A172 (cell line): ENCODE data around the gene DNAJC10. TPM values are rescaled to one million over a fixed set of nuclear protein-coding genes. Genes with fewer than 3 reads are reported as not detected.
A peak's percentile ranks its signal among the peaks of the same experiment; 100 is the strongest.

Experiments
- DNase-seq: peaks from one replicate; pipeline ENCODE4 v3.0.0-alpha.2; 2015; ENCODE audit warnings: low spot score
- total RNA-seq: library from RNA; depleted of rRNA; stranded (reverse); fragments of >200 nt; shearing (Covaris generic); gene quantifications from 2 replicates; pipeline ENCODE4 v1.2.3, GENCODE V29; 2014

Gene DNAJC10
- total RNA-seq, 1 experiment from 2014 or later: 152 TPM

GRCh38 chr2:182784058-182784706 lies 68.1 kb downstream of the DNAJC10 start:
- DNase-seq: no peak

GRCh38 chr2:182784777-182785176 lies 68.7 kb downstream of the DNAJC10 start:
- peak; percentile 48 for DNase-seq

GRCh38 chr2:182792441-182792840 lies 76.4 kb downstream of the DNAJC10 start:
- DNase-seq: no peak

- no peak for DNase-seq
Observed at GRCh38 chr2:182798736-182799135, 82.7 kb downstream of the DNAJC10 start.

- DNase-seq: no peak
Observed at GRCh38 chr2:182804128-182804527, 88.1 kb downstream of the DNAJC10 start.

GRCh38 chr2:182807319-182807718 lies 91.3 kb downstream of the DNAJC10 start:
- no peak for DNase-seq

- DNase-seq: no peak
Observed at GRCh38 chr2:182810087-182810486, 94.0 kb downstream of the DNAJC10 start.

- no peak for DNase-seq
Observed at GRCh38 chr2:182814380-182814779, 98.3 kb downstream of the DNAJC10 start.

- DNase-seq: no peak
Observed at GRCh38 chr2:182814804-182815203, 98.7 kb downstream of the DNAJC10 start.

- DNase-seq: no peak
Observed at GRCh38 chr2:182816866-182817265, 100.8 kb downstream of the DNAJC10 start.

GRCh38 chr2:182817558-182817957 lies 101.5 kb downstream of the DNAJC10 start:
- no peak for DNase-seq

- DNase-seq: no peak
Observed at GRCh38 chr2:182818501-182818900, 102.4 kb downstream of the DNAJC10 start.

GRCh38 chr2:182818925-182819324 lies 102.9 kb downstream of the DNAJC10 start:
- DNase-seq: no peak

- no peak for DNase-seq
Observed at GRCh38 chr2:182819412-182819811, 103.4 kb downstream of the DNAJC10 start.

- DNase-seq: peak; percentile 23
Observed at GRCh38 chr2:182821182-182821581, 105.1 kb downstream of the DNAJC10 start.

- DNase-seq: peak; percentile 2
Observed at GRCh38 chr2:182822733-182823132, 106.7 kb downstream of the DNAJC10 start.

GRCh38 chr2:182824056-182824766 lies 108.2 kb downstream of the DNAJC10 start:
- no peak for DNase-seq

- DNase-seq: no peak
Observed at GRCh38 chr2:182824767-182825158, 108.7 kb downstream of the DNAJC10 start.

- no peak for DNase-seq
Observed at GRCh38 chr2:182826064-182826463, 110.0 kb downstream of the DNAJC10 start.

- DNase-seq: no peak
Observed at GRCh38 chr2:182826496-182826895, 110.4 kb downstream of the DNAJC10 start.

GRCh38 chr2:182827182-182827879 lies 111.3 kb downstream of the DNAJC10 start:
- no peak for DNase-seq

GRCh38 chr2:182831101-182831500 lies 115.0 kb downstream of the DNAJC10 start:
- no peak for DNase-seq

GRCh38 chr2:182831921-182832320 lies 115.9 kb downstream of the DNAJC10 start:
- no peak for DNase-seq
